Gastroesophageal sphincter (tissue), 3 donors: Measurements from ENCODE around the gene PDE11A.

Experiments
- CTCF ChIP-seq, 4 experiments: fragments of 200-600 bp in 2 of 4; fragments of 450-650 bp in 2 of 4; sonication (generic) in 1 of 4; IDR thresholded peaks; one replicate each; pipeline ENCODE4 v1.5.1; 2017 to 2019; ENCODE audit warnings: antibody characterized with exemption in 4 of 4, mild to moderate bottlenecking in 2 of 4, moderate library complexity in 2 of 4
- EP300 ChIP-seq: sonication (generic); formaldehyde crosslinking; IDR thresholded peaks from one replicate; pipeline ENCODE4 v1.6.1; 2017; ENCODE audit warnings: antibody characterized with exemption, mild to moderate bottlenecking
- POLR2A ChIP-seq, 2 donors: fragments of 450-650 bp; IDR thresholded peaks; one replicate each; pipeline ENCODE4 v1.6.1; 2017; ENCODE audit warnings: antibody characterized with exemption in 2 of 2, mild to moderate bottlenecking in 2 of 2, moderate library complexity in 1 of 2
- POLR2AphosphoS5 ChIP-seq: sonication (generic); formaldehyde crosslinking; IDR thresholded peaks from one replicate; pipeline ENCODE4 v1.6.1; 2017; ENCODE audit warnings: antibody characterized with exemption

GRCh38 chr2:178088774-178089270, 16.2 kb upstream of the PDE11A start:
- no peak for TF ChIP-seq CTCF (IDR thresholded peaks at IDR 0.05)
- no peak for TF ChIP-seq POLR2A (IDR thresholded peaks at IDR 0.05)
- no peak for TF ChIP-seq POLR2AphosphoS5
- no peak for TF ChIP-seq EP300
